NCI-H774 (cell line): ENCODE data around the gene ARL14EP.

Experiments
- DNase-seq: peaks from one replicate; lab custom pipeline; 2025; lab: John Stamatoyannopoulos, UW

ARL14EP gene

GRCh38 chr11:30322826-30323710, at the start of gene ARL14EP:
TSS of gene ARL14EP (plus strand) at chr11:30323104. CDS start at chr11:30330949, 7,845 bp downstream.
- peak; percentile 96 for DNase-seq

DNA sequence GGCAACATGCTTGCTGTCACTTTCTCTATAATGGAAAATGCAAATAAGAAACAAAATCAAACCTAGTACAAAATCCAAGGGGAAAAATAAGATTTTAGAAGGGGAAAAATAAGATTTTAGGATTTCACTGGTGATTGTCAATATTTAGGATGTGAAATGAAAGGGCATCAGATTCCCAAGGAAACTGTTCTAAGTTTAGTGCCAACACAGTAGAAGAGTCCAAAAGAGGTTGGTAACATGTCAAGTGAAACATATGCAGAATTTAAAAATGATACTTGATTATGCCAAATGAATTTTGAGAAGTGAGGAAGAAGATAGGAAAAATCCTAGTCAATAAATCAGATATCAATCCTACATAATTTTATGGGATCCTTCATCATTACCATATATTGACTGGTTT, 45.7 kb upstream of the ARL14EP start:
- DNase-seq = no peak

DNA sequence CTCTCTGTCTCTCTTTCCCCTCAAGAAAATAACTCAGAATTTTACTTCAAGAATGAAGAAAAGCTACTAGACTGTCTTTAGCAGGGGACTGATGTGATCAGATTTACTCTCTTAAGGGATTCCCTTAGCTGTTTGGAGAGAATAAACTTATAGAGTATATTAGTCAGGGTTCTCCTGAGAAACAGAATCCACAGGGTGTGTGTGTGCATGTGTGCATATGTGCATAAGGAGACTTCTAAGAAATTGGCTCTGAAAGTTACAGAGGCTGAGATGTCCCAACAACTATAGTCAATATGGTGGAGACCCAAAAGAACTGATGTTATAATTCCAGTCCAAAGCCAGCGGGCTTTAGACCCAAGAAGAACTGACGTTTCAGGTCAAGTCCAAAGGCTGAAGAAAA, 43.1 kb upstream of the ARL14EP start:
- DNase-seq = no peak

DNA sequence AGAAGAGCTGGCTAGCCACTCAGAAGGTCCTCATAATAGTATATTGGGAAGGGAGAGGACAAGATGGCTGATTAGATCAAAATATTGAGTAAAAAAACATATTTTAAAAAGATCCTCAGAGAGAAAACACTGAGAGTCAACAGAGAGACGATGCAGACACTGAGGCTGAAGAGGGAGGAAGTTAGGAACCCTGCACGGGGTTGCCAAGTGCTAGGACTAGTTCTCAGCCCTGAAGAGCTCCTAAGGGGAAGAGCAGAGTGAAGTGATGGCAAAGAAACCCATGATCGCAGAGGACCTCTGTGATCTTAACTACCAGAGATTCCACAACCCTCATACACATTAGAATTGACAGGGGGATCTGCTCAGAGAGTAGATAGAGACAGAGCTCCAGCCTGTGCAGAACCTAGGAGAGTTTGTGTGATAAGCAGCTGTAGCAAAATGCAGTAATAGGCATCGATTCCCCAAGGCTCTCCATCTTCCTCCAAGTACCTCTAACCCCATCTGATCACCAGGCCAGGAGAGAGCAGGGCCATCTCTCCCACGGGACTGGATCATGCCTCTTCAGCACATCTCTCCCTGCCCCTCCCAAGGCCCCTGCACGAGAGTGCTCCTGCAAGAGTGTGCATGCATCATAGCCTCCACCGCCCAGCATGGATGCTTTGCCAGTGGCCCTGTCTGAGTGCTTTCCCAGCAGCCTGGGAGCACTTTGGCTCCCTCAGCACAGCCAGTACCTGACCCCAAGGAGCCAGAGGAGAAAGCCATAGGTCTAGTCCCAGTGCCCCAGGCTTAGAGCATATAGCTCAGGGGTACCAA, 41.2 kb upstream of the ARL14EP start:
- no peak for DNase-seq

- no peak for DNase-seq
Measured at GRCh38 chr11:30282289-30282631, 40.6 kb upstream of the ARL14EP start.

DNA sequence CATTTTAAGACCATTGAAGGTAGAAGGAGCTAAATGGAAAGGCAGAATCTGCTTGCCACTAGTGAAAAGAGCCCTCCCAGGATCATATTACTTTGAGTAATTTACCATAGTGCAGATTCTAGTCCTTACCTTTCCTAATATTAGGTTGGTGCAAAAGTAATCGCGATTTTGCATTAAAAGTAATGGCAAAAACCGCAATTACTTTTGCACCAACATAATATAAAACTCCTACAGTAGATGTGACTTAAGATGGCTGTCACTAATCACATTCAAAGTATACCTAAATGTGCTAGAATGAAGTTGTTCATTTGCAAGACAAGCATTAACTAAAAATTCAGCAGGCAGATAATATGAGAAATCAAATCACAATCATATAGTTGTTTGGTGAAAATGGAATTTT, 38.1 kb upstream of the ARL14EP start:
- no peak for DNase-seq

DNA sequence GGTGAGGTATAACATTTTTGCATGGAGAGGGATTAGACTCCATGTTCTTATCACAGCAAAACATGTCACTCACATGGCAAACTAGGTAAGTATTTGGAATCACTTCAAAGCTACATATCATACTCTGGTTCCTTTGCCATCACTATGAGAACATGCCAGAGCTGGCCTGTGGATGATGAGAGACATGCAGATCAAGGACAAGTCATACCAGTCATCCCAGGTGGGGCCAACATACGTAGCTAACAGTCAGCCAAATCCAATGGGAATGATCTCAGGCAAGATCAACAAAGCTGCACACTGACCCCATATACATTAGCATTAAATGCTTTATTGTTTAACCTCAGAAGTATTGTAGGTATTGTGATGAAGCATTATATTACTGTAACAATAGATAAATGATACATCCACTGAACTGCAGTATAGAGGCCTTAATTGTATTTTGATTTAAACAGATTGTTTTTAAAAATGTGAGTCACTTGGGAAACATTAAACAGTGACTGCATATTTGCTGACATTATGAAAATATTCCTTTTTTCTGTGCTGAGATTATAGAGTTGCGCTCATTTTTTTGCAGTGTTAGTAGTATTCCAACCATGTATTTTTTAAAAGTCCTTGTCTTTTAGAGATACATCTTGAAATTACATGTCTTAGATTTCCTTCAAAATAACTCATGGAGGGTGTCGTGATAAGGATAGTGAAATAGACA, 37.3 kb upstream of the ARL14EP start:
- no peak for DNase-seq

GRCh38 chr11:30291331-30291730, 31.6 kb upstream of the ARL14EP start:
- DNase-seq = no peak

DNA sequence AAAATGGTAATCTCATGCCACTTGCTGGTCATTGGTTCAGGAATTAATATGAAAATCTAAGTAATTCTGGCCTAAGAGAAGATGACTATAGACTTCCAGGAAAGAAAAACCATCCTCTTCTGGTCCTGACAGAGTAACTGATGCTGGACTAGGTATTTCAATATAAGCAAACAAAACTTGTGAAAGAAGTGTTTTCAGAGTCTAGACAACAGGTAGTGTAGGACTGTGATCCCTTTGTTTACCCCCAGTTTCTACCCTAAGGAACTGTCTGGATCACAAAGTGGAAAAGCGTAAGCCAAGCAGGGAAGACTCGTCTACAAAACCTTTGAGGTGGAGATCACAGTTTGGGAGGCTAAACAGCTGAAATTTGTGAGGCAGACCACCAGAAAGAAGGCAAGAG, 30.4 kb upstream of the ARL14EP start:
- no peak for DNase-seq

DNA sequence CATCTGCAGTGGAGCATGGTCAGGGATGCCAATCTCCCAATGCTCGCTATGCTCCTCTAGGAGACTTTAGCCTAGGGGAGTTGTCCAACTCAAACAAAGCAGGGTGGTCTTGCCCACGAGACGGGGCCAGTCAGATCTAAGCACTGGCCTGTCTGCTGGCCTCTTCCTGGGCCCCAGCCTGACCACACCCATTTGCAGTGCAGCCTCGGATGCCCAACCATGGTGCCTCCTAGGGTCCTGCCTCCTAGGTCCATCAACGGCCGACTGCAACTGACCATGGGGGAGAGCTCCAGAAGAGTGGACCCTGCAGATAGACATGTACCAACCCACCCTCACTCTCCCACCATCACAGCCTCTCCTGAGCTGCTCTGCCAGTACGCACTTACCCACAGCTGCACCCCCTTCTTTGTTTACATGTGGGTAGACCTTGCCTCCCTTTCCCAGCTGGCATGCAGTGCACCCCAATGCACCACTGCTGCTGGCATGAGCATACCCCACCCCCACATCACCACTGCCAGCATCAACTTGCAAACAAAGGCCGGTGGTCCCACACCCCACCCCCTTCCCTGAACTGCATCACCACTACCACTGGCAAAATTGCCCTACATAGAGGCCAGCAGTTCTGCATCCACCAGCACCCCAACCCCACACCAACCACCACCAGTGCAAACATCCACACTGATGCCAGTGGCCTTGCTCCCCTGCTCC, 27.6 kb upstream of the ARL14EP start:
- no peak for DNase-seq

GRCh38 chr11:30304620-30305019, 18.3 kb upstream of the ARL14EP start:
- no peak for DNase-seq

- DNase-seq = no peak
Measured at GRCh38 chr11:30310623-30311022, 12.3 kb upstream of the ARL14EP start.

GRCh38 chr11:30311189-30311588, 11.7 kb upstream of the ARL14EP start:
- DNase-seq = no peak

- DNase-seq = no peak
Measured at GRCh38 chr11:30312243-30312642, 10.7 kb upstream of the ARL14EP start.

DNA sequence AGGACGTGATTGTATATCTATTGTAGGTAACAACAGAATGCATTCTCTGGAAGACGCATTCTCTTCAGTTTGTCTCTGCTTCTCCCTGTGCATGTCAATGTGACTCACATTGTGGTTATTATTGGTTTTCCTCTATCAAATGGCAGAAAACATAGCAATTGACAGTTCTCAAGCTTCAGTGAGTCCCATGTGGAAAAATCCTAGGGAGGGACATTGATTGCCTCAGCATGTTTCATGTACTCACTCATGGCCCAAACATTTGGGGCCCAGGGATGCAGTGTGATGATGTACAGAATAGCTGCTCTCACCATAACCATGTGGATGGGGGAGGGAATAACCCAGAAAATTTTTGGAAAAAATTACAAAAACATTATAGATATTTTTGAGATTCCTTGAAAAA, 9.3 kb upstream of the ARL14EP start:
- no peak for DNase-seq

DNA sequence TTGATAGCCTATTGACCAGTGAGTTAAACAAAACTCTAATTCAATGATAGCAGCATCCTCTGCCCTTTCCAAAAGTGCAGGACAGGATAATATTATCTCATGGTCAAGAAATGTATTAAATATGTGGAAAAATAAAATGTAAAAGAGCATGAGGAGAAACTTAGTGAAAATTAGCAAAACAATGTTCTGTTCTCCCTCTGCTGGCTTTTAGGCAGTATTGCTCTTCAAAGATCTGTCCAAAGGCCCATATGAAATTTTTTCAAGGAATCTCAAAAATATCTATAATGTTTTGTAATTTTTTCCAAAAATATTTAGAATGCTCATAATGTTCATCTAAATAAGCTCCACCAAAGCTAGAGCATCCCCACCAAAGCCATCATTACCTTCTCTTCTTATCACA, 8.3 kb upstream of the ARL14EP start:
- no peak for DNase-seq

GRCh38 chr11:30316237-30316636, 6.7 kb upstream of the ARL14EP start:
- DNase-seq = no peak

- DNase-seq = no peak
Measured at GRCh38 chr11:30317030-30317429, 5.9 kb upstream of the ARL14EP start.

DNA sequence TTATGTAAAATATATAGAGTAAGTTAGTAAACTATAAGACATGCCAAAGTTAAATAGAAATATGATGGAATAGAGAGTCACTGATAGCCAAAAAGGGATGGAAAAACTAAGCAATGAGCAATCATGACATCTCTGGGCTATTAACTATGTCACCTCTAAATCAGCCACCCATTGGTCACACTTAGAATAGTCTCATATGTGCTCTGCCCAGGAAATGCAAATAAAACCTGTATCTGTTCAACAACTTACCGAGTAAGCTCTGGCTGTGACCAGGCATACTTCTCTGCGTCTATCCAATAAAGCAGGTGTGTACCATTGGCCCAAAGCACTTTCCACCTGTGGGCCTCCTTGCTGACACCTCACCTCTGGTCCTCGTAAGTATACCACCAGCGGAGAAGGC, 1.6 kb upstream of the ARL14EP start:
- no peak for DNase-seq

GRCh38 chr11:30322191-30322590, 713 bp upstream of the ARL14EP start:
- no peak for DNase-seq

- no peak for DNase-seq
Measured at GRCh38 chr11:30326114-30326778, 3.3 kb downstream of the ARL14EP start.
